Globus pallidus (tissue), 1 donor: Measurements from ENCODE around the gene TMEM89.

Source experiments
- DNase-seq: peaks from one replicate; pipeline ENCODE4 v3.0.0-alpha.2; 2015; ENCODE audit warnings: low spot score

TMEM89 gene

DNA sequence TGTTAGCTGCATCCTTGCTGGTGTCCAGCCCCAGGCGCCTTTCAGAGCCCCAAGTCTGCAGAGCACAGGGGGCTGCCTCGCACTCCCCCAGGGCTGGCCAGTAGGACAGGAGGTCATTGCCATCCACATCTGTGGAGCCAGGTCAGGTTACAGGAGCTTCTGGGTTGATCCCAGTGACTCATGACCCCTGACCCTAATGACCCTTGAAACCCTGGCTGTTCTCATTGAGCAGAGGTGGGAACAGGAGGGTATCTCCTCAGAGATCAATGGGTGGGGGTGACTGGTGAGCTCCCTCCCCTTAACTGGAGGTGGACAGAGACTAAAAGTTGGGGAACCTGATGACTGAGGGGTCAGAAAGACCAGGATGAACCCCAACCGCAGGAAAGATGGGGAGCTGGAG is 19.8 kb upstream of the TMEM89 start:
- no peak for DNase-seq

- DNase-seq = no peak
Observed at GRCh38 chr3:48639944-48640606, 18.5 kb upstream of the TMEM89 start.

DNA sequence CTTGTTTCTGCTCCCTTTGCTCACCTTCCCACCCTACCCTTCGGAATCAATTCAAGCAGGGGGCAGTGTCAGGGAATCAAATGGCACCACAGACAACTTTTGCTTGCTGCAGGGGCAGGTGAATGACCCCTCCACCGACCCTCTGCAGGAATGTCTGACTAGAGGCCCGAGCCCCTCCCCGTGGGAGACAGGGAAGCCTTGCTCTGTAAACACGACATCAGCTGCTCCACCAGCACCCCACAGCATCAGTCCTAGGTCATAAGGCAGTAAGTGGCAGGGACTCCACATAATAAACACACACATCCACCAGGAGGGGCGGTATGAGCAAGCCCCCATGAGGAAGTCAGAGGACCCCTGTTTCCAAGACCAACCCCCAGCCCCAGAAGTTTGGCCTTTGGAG is 15.7 kb upstream of the TMEM89 start:
- no peak for DNase-seq

DNA sequence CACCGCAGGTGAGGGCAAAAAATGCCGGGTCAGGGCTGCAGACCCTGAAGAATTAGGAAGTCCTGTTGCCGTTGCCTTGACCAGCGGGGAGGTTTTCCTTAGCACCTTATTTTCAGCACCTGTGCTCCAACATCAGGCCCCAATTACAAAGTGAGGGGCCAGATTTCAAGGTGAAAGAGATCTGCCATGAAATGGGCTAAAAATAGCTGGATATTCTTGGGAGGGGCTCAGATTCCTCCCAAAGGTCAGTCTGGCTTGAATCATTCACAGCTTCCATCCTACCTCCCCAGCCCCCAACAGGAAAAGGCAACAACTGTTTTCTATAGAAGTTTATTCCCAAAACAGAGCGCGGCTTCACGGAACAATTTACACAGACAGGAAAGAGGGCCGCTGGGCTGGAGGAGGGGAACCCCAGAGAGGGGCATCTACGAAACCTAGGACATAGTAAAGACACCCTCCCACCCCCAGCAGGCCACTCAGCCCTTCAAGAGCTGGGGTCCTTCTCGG is 14.6 kb upstream of the TMEM89 start:
- no peak for DNase-seq

GRCh38 chr3:48635222-48636021 is 13.9 kb upstream of the TMEM89 start, which contains the start of gene SLC26A6:
TSS of gene SLC26A6 (minus strand) at chr3:48635461. CDS start at chr3:48635393, 68 bp downstream.
- DNase-seq = peak; percentile 95

DNA sequence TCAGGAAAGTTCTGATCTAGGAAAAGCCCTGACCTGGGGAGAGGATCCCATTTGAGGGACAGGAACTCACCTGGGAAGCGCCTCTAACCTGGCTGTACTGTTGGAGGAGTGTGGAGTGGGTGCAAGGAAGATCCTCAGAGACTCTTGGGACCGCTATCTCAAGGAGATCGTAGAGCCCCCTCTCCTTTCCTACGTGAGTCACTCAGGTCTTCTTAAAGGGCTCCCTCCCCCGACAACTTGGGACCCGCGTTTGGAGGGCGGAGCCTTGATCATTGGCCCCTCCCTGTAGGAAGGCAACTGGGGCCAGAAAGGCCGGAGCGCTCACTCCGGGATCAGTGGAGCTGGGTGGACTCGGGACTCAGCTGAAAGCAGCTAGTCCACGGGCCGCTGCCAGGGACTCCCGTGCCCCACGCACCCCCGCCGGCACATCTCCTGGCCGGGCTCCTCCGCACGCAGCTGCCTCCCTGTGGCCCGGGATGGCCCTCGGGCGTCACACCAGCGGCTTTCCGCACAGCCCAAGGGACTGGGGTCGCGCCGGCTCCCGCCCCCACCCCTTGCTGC is 13.2 kb upstream of the TMEM89 start:
- DNase-seq = peak; percentile 21

DNA sequence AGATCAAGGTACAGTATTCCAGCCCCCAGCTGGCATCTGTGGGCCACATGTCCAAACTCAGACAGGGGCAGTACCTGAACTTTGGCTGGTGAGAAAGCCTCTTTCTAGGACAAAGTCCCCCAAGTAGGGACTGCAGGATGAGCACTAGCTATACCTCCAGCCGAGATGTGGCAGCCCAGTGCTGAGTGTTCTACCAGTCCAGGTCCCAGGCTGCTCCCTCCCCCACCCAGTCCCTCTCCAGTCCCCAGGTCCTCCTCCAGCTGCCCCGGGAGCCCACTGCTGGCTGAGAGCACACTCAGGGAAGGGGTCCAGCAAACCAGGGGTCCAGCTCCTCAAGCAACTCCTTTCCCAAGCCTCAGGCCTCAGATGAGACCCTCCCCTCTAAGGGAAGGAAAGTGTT is 12.2 kb upstream of the TMEM89 start:
- DNase-seq = no peak

- no peak for DNase-seq
Observed at GRCh38 chr3:48633256-48633655, 11.7 kb upstream of the TMEM89 start.

DNA sequence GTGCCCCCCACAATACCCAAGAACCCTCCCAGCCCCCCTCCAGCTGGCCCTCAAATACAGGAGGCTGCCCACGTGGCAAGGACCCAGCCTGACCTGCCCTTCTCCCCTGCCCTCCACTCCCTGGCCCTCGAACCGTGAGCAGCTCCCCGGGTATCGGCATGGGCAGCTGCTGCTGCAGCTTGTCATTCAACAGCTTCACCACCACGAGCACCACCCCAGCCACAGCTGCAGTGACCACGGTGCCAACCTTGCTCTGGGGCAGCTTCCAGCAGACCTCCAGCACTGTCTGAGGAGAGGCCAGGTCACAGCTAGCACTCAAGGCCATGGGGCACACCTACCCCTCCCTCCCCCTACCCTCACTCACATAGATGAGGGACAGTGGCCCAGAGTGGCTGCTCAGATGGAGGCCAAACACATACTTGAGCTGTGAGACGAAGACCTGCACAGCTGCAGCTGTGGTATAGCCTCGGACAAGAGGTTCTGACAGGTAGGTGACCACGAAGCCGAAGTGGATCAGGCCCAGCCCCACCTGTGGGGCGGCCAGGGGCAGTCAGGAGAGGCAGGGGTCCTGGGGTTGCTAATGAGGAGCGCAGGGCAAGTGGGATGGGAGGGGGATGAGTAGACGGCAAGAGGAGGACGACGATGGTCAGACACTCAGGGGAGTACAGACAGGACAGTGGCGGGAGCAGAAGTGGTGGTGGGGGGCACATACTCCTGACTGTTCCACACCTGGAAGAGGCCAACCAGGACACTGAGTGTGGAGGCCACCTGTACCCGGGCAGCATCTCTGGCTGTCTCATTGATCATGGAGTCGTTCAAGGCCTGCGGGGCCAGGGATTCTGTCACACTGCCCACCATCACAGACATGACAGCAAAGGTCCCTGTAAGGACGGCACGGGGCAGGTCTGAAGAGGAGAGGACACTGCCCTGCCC is 10.2 kb upstream of the TMEM89 start:
- DNase-seq = no peak

DNA sequence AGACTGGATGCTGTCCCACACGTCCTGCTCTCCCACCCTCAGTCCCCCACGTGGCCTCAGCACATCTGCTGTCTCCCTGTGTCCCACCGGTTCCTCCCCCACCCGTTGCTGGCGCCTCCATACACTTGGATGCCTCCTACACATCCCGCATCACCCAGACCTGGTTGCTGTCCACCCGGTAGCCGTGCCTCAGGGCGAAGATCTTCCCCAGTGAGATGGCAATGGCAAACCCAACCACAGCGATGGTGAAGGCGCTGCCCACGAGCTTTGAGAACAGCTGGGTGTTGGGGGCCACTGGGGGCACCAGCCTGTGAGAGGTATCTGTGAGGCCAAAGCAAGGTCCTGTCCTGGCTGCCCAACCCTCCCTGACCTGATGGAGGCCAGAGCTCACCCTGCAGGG is 9.3 kb upstream of the TMEM89 start:
- DNase-seq = no peak

- DNase-seq = no peak
Observed at GRCh38 chr3:48630407-48630806, 8.8 kb upstream of the TMEM89 start.

DNA sequence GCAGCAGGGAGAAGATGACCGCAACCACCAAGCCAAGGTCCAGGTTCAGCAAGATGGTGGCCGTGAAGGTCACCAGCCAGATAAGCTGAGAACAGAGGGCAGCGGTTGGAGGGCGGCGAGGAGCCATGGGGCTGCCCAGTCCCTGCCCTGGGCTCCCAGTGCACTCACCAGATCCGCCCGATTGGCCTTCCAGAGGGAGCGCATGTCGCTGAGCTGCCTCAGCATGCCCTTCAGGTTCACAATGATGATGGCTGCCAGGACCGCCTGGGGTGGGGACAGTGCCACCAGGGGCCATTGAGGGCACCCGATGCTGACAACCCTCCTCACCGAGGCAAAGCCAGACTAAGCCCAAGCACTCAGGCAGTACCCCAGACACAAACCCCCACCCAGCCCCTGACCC is 8.3 kb upstream of the TMEM89 start:
- DNase-seq = no peak

DNA sequence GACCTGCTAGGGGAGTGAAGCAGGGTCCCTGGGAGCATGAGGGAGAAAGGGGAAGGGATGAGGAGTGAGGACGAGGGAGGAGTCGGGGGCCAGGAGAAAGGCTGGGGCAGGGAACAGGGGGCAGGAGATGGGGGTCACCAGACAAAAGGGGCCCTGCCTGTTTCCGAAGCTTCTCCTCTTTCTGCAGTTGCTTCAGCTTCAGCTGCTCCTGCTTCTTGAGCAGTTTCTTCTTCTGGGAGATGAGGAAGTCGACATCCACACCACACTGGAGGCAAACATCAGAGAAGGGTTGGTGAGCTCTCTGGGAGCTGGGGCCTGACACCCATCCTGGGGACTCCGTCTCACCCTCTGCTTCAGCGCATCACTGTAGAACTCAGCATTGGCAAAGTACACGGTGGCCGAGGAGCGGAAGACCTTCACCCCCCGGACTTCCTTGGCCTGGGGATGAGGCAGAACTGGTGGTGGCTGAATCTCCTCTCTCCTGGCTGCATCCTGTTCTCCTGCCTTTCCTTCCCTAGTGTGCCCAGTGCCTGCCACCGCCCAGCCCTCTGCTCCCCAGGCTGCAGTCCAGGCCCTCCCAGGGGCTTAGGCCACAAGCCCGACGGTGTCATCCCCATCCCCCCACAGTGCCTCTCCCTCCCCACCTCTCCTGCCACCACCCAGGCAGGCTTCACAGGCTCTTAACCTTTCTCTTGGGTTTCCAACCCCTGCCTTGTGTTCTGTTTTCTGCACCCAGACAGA is 6.9 kb upstream of the TMEM89 start:
- no peak for DNase-seq

DNA sequence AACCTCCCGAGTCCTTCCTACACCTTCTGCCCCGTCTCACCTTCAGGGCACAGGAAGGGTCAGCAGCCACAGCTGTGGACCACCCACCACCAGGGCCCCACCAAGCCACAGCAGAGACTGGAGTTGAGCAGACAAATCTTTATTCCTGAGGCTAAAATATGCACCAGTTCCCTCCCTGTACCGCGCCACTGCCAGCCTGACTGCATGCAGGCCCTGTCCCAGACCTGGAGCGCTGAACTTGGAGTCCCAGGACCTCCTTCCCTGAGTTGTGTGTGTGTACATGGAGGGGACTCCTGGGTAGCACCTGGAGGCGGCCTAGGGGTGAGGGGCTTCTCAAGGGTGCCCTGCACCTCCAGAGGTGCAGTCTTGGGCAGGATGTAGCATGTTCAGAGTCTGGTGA is 4.0 kb upstream of the TMEM89 start:
- DNase-seq = no peak

DNA sequence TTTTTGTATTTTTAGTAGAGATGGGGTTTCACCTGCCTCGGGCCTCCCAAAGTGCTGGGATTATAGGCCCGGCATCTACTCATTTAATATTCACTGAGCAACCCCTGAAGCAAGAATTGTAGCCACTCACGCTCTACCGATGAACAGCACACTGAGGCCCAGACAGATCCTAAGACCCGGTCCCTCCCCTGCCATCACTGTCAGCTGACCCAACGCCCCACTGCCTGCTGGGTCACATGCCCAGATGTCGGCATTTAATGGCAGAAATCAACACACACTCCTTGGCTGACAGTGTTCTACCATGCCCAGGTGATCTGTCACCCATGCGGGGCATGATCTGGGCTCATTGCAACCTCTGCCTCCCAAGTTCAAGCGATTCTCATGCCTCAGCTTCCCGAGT is 3.2 kb upstream of the TMEM89 start:
- DNase-seq = no peak

GRCh38 chr3:48623851-48624547 is 2.4 kb upstream of the TMEM89 start:
- DNase-seq = no peak

DNA sequence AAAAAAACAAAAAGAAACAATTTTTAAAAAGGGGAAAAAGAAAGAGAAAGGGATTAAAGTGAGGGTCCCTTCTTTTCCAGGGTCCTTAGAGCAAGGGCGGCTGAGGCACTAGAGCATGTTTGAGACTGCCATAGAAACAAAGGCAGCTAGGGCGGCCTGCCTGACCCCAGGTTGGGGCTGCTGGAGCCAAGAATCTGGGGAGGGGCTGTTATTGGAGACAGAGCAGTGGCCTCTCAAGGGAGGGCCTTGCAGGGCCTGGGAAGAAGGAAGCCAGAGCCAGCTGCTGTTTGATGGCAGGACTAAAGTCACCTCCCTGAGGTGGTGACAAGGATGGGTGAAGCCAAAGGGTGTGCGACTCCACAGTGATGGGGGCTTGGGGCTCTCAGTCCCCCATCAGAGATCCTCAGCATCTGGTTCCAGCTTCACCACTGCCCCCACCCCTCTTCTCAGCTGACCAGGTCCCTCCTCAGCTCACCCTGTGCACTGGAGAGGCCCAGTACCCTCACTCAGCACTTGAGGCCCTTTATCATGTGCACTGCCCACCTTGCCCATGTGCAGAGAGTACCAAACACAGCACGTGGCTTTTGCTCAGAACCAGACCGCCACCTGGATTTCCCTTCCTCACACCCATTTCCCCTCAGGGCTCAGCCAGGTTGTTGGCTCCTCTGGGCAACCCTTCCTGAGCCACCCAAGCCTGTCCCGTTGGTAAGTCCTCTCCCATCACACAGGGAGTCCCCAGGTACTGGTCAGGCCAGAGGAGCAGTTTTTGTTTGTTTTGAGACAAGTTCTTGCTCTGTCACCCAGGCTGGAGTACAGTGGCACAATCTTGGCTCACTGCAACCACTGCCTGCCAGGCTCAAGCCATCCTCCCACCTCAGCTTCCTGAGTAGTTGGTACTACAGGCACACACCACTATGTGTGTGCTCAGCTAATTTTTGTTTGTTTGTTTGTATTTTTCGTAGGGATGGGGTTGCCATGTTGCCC is 1.7 kb downstream of the TMEM89 start:
- no peak for DNase-seq

DNA sequence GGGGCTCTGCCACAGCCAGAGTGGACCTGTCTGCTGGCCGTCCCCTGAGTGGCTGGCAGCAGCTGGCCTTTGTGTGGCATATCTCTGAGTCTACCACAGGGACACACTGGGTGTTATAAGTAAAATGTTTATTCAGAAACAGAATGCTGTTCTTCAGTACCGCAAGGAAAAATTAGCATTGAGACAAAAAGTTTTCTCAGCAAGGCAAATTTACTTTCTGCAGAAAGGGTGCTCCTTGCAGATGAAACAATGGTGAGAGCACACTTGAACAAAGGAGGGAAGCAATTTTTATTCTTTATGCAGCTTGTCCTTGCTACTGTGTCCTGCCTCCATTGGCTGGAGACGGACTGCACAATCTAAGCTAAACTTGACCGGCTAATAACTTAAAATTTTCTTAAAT is 4.0 kb downstream of the TMEM89 start:
- no peak for DNase-seq

- no peak for DNase-seq
Observed at GRCh38 chr3:48614044-48614443, 7.5 kb downstream of the TMEM89 start.
